ENCODE measurements around the gene FAM120B. TPM values are rescaled to one million over a fixed set of nuclear protein-coding genes. Genes with fewer than 3 reads are reported as not detected.

FAM120B gene
- total RNA-seq, 4 donors from 2014 or later: 21.8 to 25.7 (median 22.7) TPM

GRCh38 chr6:170266061-170266825 lies 40.3 kb upstream of the FAM120B start:
- WGBS, 2 donors: 74 to 76% methylated on average over 17 to 18 of the region's 18 CpGs
- TF ChIP-seq POLR2A (IDR thresholded peaks at IDR 0.05): no peak
- no peak for TF ChIP-seq CTCF (IDR thresholded peaks at IDR 0.05)
- intact Hi-C loops (cut with DNase I; ENCODE audit: low total_unique reads): no loop called here

GRCh38 chr6:170267688-170268087 lies 38.9 kb upstream of the FAM120B start:
- 76 to 87% methylated on average over 11 to 14 of the region's 14 CpGs for WGBS, 2 donors
- no peak overlapping the region for H3K4me3 ChIP-seq (ENCODE audit: low read depth, poor library complexity, severe bottlenecking)
- TF ChIP-seq CTCF (IDR thresholded peaks at IDR 0.05) (no peak), POLR2A (IDR thresholded peaks at IDR 0.05) (no peak)
- intact Hi-C loops (cut with DNase I; ENCODE audit: low total_unique reads): no loop called here
- DNase-seq (ENCODE audit: low spot score in 2 of 2): no peak

More at GRCh38 chr6:170266061-170266825, 40.3 kb upstream of the FAM120B start:
- no peak for DNase-seq (ENCODE audit: low spot score in 2 of 2)
- no peak overlapping the region for H3K4me3 ChIP-seq (ENCODE audit: low read depth, poor library complexity, severe bottlenecking)

GRCh38 chr6:170268216-170269129 lies 38.1 kb upstream of the FAM120B start:
- no peak for DNase-seq (ENCODE audit: low spot score in 2 of 2)

GRCh38 chr6:170269151-170269845 lies 37.3 kb upstream of the FAM120B start:
- H3K4me3 ChIP-seq (ENCODE audit: low read depth, poor library complexity, severe bottlenecking): no peak overlapping the region
- TF ChIP-seq POLR2A (IDR thresholded peaks at IDR 0.05) (no peak), CTCF (IDR thresholded peaks at IDR 0.05) (no peak)
- intact Hi-C loops (cut with DNase I; ENCODE audit: low total_unique reads): no loop called here
- WGBS, 2 donors: 69 to 84% methylated on average over 22 of the region's 22 CpGs
- no peak for DNase-seq (ENCODE audit: low spot score in 2 of 2)

More at GRCh38 chr6:170268216-170269129, 38.1 kb upstream of the FAM120B start:
- H3K4me3 ChIP-seq (ENCODE audit: low read depth, poor library complexity, severe bottlenecking): no peak overlapping the region
- no peak for TF ChIP-seq CTCF (IDR thresholded peaks at IDR 0.05)
- intact Hi-C loops (cut with DNase I; ENCODE audit: low total_unique reads): no loop called here
- 89 to 93% methylated on average over 22 of the region's 22 CpGs for whole genome bisulfite sequencing, 2 donors

- intact Hi-C loops (cut with DNase I; ENCODE audit: low total_unique reads): no loop called here
- no peak for DNase-seq (ENCODE audit: low spot score in 2 of 2)
- TF ChIP-seq CTCF (IDR thresholded peaks at IDR 0.05) (no peak), POLR2A (IDR thresholded peaks at IDR 0.05) (no peak)
- H3K4me3 ChIP-seq (ENCODE audit: low read depth, poor library complexity, severe bottlenecking): no peak overlapping the region
- 86% methylated on average over 17 of the region's 17 CpGs for WGBS, 2 donors
Observed at GRCh38 chr6:170269846-170270541, 36.6 kb upstream of the FAM120B start.
